Ishikawa (cell line): ENCODE measurements around the gene UHRF1.

ENCODE experiments used
- EP300 ChIP-seq: IDR thresholded peaks from 2 replicates; pipeline ENCODE4 v1.6.1; 2012; ENCODE audit warnings: borderline replicate concordance
- RAD21 ChIP-seq: IDR thresholded peaks from 2 replicates; pipeline ENCODE4 v1.6.1; 2012; ENCODE audit warnings: low read depth
- TAF1 ChIP-seq: IDR thresholded peaks from 2 replicates; pipeline ENCODE4 v1.6.1; 2012; ENCODE audit warnings: low read depth, mild to moderate bottlenecking
- TCF12 ChIP-seq: IDR thresholded peaks from 2 replicates; pipeline ENCODE4 v1.6.1; 2012; ENCODE audit warnings: low read depth
- YY1 ChIP-seq: IDR thresholded peaks from 2 replicates; pipeline ENCODE4 v1.6.1; 2012; ENCODE audit warnings: low read depth
- TF ChIP-seq, protein P1 (sequence below): IDR thresholded peaks from 2 replicates; pipeline ENCODE4 v1.6.1; 2012
- TF ChIP-seq, protein P2 (sequence below): IDR thresholded peaks from 2 replicates; pipeline ENCODE4 v1.6.1; 2012; ENCODE audit warnings: low read depth, mild to moderate bottlenecking

- TF ChIP-seq RAD21 = no peak
- no peak for TF ChIP-seq EP300
- TF ChIP-seq, protein P1, sequence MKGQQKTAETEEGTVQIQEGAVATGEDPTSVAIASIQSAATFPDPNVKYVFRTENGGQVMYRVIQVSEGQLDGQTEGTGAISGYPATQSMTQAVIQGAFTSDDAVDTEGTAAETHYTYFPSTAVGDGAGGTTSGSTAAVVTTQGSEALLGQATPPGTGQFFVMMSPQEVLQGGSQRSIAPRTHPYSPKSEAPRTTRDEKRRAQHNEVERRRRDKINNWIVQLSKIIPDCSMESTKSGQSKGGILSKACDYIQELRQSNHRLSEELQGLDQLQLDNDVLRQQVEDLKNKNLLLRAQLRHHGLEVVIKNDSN = no peak
- no peak for TF ChIP-seq TCF12
- TF ChIP-seq, protein P2, sequence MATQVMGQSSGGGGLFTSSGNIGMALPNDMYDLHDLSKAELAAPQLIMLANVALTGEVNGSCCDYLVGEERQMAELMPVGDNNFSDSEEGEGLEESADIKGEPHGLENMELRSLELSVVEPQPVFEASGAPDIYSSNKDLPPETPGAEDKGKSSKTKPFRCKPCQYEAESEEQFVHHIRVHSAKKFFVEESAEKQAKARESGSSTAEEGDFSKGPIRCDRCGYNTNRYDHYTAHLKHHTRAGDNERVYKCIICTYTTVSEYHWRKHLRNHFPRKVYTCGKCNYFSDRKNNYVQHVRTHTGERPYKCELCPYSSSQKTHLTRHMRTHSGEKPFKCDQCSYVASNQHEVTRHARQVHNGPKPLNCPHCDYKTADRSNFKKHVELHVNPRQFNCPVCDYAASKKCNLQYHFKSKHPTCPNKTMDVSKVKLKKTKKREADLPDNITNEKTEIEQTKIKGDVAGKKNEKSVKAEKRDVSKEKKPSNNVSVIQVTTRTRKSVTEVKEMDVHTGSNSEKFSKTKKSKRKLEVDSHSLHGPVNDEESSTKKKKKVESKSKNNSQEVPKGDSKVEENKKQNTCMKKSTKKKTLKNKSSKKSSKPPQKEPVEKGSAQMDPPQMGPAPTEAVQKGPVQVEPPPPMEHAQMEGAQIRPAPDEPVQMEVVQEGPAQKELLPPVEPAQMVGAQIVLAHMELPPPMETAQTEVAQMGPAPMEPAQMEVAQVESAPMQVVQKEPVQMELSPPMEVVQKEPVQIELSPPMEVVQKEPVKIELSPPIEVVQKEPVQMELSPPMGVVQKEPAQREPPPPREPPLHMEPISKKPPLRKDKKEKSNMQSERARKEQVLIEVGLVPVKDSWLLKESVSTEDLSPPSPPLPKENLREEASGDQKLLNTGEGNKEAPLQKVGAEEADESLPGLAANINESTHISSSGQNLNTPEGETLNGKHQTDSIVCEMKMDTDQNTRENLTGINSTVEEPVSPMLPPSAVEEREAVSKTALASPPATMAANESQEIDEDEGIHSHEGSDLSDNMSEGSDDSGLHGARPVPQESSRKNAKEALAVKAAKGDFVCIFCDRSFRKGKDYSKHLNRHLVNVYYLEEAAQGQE = no peak
- no peak for TF ChIP-seq TAF1
- no peak for TF ChIP-seq YY1
These were observed 81.0 kb downstream of the UHRF1 start for GRCh38 chr19:4990306-4990705.
